ENCODE results near the gene MZB1.
"Not testable (repeated sequence)": the region's sequence is repeated elsewhere in the genome, so short reads cannot be mapped to it uniquely, and the experiment has no call there.

MZB1 gene

GRCh38 chr5:139360384-139360783, 29.3 kb downstream of the MZB1 start:
- DNase-seq (ENCODE audit: low read depth), result no peak
- TF ChIP-seq CTCF (conservative IDR thresholded peaks at IDR 0.05; ENCODE audit: low read depth, low read length), result no peak
- H3K4me3 ChIP-seq (ENCODE audit: low read depth, low read length), result no peak overlapping the region

- no peak overlapping the region for H3K4me3 ChIP-seq (ENCODE audit: low read depth, low read length)
- no peak for DNase-seq (ENCODE audit: low read depth)
- TF ChIP-seq CTCF (conservative IDR thresholded peaks at IDR 0.05; ENCODE audit: low read depth, low read length), result no peak
Measured at GRCh38 chr5:139358064-139358463, 31.6 kb downstream of the MZB1 start.

- DNase-seq (ENCODE audit: low read depth); H3K4me3 ChIP-seq (ENCODE audit: low read depth, low read length): not testable (repeated sequence)
Measured at GRCh38 chr5:139355900-139356299, 33.8 kb downstream of the MZB1 start.

- TF ChIP-seq CTCF (conservative IDR thresholded peaks at IDR 0.05; ENCODE audit: low read depth, low read length), result no peak
- no peak overlapping the region for H3K4me3 ChIP-seq (ENCODE audit: low read depth, low read length)
- no peak for DNase-seq (ENCODE audit: low read depth)
Measured at GRCh38 chr5:139354186-139354585, 35.5 kb downstream of the MZB1 start.

- not testable (repeated sequence) for DNase-seq (ENCODE audit: low read depth); H3K4me3 ChIP-seq (ENCODE audit: low read depth, low read length)
Measured at GRCh38 chr5:139347863-139348262, 41.9 kb downstream of the MZB1 start.

- not testable (repeated sequence) for DNase-seq (ENCODE audit: low read depth); H3K4me3 ChIP-seq (ENCODE audit: low read depth, low read length)
Measured at GRCh38 chr5:139345442-139345841, 44.3 kb downstream of the MZB1 start.

- no peak for DNase-seq (ENCODE audit: low read depth)
- H3K4me3 ChIP-seq (ENCODE audit: low read depth, low read length), result no peak overlapping the region
- no peak for TF ChIP-seq CTCF (conservative IDR thresholded peaks at IDR 0.05; ENCODE audit: low read depth, low read length)
Measured at GRCh38 chr5:139344177-139344576, 45.5 kb downstream of the MZB1 start.

- TF ChIP-seq CTCF (conservative IDR thresholded peaks at IDR 0.05; ENCODE audit: low read depth, low read length), result no peak
- peak overlapping the region; percentile 100 for H3K4me3 ChIP-seq (ENCODE audit: low read depth, low read length)
- no peak for DNase-seq (ENCODE audit: low read depth)
Measured at GRCh38 chr5:139343476-139343875, 46.2 kb downstream of the MZB1 start.

- no peak for TF ChIP-seq CTCF (conservative IDR thresholded peaks at IDR 0.05; ENCODE audit: low read depth, low read length)
- DNase-seq (ENCODE audit: low read depth), result no peak
- peak overlapping the region; percentile 100 for H3K4me3 ChIP-seq (ENCODE audit: low read depth, low read length)
Measured at GRCh38 chr5:139342423-139342723, 47.3 kb downstream of the MZB1 start.

Data from choroid plexus epithelial cell (primary cell).